ENCODE measurements around the gene MAGIX.

The MAGIX gene

DNA sequence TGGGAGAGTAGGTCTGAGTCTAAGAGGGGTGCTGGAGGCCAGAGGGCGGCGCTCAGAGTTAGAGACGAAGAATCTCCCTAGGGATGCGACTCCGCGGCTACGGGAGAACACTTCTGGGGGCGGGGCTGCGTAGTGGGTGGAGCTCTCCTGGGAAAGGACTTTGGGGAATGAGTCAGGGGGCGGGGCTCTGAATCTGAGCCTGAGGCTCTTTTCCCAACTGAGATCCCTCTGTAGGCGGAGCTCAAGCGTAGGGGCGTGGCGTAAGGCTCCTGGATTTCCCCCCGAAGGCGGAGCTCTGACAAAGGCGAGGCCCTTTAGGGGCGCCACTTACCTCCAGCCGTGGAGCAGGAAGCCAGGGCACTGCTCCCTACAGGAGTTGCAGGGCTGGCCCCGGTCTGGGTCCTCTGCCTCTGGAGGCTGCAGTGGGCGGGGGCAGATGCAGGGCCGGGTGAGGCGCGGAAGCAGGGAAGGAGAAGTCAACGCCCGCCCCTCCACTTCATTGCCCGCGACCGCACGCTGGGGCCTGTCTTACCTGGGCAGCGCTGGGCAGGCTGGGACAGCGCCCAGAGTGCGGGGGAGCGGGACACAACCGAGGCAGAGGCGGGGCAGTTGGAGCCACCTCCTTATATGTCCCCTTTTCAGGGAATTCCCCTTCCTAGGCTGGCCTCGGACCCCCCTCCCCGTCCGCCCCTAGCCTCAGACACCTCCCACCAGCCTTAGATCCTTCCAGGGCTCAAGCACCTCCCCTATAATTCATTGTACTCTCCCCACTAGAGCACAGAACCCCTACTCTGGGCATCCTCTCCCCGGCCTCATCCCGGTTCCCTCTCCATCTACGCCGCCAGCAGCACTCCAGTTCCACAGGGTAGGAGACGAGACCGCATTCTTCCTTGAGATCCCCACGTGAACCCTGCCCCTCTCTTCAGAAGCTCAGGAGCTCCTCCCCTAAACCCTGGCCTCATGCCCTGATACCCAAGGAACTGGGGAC, 22.0 kb downstream of the MAGIX start:
- peak; percentile 32 for DNase-seq

- DNase-seq, result no peak
Measured at GRCh38 chrX:49186125-49187027, 23.8 kb downstream of the MAGIX start, which contains the start of gene PRICKLE3. Gene PRICKLE3 (minus strand): TSS chrX:49186373. CDS start chrX:49186297, 76 bp downstream.

DNA sequence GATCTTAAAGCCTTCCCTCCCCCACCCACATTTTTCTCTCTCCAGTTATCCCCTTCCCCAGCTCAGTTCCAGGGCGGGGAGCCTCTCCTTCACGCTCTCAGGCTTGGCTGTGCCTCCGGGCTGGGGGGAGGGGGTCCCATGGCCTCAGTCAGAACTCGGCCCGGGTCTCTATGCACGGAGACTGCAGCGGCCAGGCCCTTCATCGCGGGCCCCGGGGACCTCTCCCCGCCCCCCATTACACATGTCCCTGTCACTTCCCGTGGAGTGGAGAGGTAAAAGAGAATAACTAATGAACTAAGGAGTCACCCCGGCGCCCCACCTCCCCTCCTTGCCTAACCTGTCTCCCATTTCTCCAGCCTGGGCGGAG, 24.5 kb downstream of the MAGIX start:
- DNase-seq, result no peak

GRCh38 chrX:49187526-49187925, 25.0 kb downstream of the MAGIX start:
- DNase-seq, result no peak

GRCh38 chrX:49188468-49189076, 26.0 kb downstream of the MAGIX start:
- no peak for DNase-seq

GRCh38 chrX:49189606-49190005, 27.0 kb downstream of the MAGIX start:
- DNase-seq, result no peak

- DNase-seq, result peak; percentile 99
Measured at GRCh38 chrX:49190821-49191573, 28.4 kb downstream of the MAGIX start.

DNA sequence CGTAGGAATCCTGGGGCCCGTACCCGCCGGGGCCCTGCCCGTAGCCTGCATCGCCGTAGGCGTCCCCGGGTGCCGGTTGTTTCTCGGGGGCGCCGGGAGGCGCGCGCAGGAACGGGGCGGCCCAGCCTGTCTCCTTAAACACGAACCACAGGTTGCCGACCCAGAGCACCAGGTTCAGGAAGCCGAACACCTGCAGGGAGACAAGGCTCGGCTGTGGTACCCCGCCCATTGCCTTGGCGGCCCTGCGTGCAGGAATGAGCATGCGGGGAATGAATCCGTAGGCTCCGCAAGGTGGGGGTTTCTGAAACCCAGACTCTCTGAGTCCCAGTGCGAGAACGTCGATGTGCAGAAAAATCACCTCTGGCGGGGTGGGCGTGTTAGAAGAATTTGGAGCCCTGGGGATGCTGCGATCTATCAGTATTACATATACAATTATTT, 29.0 kb downstream of the MAGIX start:
- DNase-seq, result peak; percentile 56

- peak; percentile 31 for DNase-seq
Measured at GRCh38 chrX:49192722-49193328, 30.3 kb downstream of the MAGIX start.

GRCh38 chrX:49193542-49193964, 31.0 kb downstream of the MAGIX start:
- DNase-seq, result no peak

DNA sequence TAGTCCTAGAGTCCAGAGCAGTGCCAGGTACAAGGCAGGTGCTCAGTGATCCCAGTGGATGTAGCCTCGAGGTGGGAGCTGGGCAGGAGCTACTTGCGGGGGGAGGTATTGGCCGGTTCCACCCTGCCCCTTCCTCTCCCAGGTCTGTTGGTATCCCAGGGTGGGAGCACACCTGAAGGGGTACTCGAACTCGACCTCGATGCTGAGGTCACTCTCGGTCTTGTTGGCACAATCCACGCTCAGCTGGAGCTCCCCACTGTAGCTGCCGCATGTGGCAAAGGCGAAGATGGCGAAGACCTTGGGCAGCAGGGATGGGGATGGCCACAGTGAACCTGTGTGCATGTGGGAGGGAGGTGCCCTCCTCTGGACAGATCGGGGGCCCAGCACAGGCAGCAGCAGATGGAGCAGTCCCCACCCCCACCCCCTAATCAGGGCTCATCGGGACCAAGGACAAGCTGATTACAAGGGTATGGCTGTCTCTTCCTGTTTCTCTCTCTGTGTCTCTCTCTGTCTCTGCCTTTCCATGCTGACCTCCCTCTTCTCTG, 35.1 kb downstream of the MAGIX start:
- DNase-seq, result no peak

GRCh38 chrX:49198540-49199314, 36.2 kb downstream of the MAGIX start:
- DNase-seq, result no peak

DNA sequence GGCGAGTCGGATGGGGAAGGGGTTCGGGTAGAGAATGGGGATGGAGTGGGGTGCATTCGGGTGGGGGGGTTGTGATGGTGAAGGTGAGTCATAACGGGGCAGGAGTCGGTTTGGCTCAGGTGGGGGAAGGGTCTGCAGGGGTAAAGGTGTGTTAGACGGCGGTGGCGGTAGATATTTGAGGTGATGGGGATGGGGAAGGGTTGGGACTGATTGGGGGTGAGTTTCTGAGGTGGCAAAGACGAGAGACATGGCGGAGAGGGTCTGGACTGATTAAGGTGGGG, 36.7 kb downstream of the MAGIX start:
- DNase-seq, result no peak

DNA sequence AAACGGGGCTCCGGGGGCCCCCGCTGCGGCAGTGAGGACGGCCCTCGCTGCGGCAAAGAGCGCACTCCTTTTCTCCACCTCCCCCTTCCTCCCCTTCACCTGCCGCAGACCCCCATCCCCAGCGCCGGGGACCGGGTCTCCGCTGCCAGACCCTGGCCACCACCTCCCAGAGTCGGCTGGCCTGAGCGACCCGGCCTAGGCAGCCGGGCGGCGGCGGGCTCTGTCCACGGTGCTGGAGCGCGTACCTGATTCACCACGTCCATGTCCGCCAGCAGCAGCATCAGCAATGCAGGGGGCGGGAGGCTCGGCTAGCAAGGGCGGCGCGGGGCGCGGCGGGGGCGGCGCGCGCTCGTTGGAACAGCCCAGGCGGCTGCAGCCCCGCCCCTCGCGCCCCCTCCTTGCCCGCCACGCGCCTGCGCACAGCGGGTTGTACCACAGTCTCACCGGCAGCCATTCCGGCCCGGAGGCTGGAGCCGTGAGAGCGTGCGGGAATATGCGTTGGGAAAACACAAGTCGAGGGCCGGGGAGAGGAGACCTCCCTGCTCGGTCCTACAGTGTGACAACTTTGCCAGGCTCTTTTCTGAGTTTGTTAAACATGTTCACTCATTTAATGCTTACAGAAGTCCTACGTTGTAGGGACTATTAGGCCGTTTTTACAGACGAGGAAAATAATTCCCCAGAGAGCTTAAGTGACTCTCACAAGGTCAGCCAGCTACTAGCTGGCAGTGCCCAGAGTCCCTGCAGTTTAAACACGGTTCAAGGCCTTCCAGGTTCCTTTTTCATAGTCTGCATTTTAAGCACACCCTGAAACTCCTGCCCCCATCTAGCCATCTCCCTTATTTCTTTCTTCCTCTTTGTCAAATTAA, 37.6 kb downstream of the MAGIX start, which contains the start of gene SYP:
SYP (minus strand) TSS at position 288 of the 866 bp plus-strand sequence; CDS start at position 281, 7 bp downstream.
- DNase-seq, result peak; percentile 91

DNA sequence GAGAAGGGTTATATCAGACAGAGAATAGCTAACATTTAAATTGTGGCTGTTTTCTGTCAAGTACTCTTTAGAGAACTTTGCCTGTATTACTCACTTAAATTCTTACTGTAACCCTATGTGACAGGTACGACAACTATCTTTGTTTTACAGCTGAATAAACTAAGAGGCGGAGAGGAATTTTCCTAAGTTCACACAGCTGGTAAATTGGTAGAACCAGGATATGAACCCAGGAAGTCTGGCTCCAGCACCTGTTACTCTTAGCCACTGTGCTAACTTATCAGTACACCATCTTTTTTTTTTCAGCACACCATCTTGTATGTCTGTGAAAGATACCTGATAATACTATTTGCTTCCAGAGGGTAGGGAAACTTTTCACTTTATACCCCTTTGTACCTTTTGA, 39.5 kb downstream of the MAGIX start:
- no peak for DNase-seq

- DNase-seq, result no peak
Measured at GRCh38 chrX:49203536-49203935, 41.0 kb downstream of the MAGIX start.

DNA sequence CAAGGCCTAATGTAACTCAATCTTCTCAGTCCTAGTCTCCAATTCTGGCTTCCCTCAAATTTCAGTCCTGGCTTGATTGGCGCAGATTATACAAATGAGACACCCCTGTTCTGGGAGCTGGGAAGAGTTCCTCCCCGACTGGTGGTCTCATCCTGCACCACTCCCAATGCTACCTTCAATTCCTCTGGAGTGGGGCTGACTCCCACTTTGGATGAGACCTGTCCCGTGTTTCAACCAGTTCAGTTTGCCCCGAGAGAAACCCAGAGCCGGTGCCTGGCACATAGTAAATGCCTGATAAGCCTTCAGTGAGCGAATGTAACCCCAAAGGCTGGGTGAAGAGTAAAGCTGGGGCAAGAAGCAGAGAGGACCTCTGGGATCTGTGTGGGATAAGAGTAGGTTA, 41.5 kb downstream of the MAGIX start:
- DNase-seq, result no peak

GRCh38 chrX:49204709-49205108, 42.2 kb downstream of the MAGIX start:
- no peak for DNase-seq

DNA sequence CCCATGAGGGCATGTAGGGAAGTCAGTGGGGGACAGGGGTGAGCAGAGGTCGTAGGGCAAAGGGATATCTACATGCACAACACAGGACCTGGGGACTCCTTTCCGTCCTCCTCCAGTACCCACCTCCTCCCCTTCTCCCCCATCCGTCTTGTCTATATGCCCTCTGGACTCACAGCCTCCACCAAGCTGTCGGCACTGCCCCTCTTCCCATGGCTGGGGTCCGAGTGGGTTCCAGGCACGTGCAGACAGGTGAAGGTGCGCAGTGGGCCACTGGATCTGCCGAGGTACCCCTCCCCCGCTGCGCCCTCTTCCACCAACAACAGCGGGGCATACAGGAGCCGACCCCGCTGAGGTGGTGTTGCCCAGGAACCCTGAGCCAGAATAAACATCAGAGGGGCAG, 42.9 kb downstream of the MAGIX start:
- DNase-seq, result no peak

DNA sequence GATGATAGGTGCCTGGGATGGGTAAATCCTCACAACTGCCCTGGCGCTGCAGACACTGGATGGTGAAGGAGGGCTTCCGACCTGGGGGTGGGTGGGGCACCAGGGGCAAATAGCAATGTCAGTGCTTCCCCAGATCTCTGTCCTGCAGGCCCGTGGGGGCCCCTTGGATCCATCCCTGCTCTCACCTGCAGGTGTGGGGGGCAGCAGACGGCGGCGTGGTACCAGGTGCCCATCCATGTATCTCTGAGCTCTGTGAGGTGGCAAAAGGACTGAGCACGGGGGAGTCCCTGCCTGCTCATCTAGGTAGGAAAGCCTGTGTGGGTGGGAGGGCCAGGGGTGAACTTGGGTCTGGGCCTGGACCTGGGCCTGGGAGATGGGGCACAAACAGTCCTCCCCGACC, 44.0 kb downstream of the MAGIX start:
- no peak for DNase-seq
